Body of pancreas (tissue), 4 donors: ENCODE measurements around the gene FOXK1. TPM values are rescaled to one million over a fixed set of nuclear protein-coding genes. Genes with fewer than 3 reads are reported as not detected.

Source experiments
- ATAC-seq: fragments of 150-250 bp; one replicate; pipeline ENCODE4 v1.9.1; 2016
- DNase-seq, 4 donors: peaks; one replicate each; pipeline ENCODE4 v3.0.0-alpha.2; 2019
- H3K27ac ChIP-seq, 4 donors: fragments of 200-600 bp; sonication (generic); 1 replicate in 3 of 4; 2 replicates in 1 of 4; pipeline versions ENCODE4 v1.5.1 to v1.6.1; 2016 to 2019; ENCODE audit warnings: mild to moderate bottlenecking in 1 of 4, mixed read lengths in 1 of 4, moderate library complexity in 1 of 4
- H3K27me3 ChIP-seq, 2 donors: fragments of 200-600 bp; sonication (generic); one replicate each; pipeline ENCODE4 v1.6.0; 2016; ENCODE audit warnings: mild to moderate bottlenecking in 1 of 2
- H3K36me3 ChIP-seq, 2 donors: fragments of 200-600 bp; sonication (generic); replicated peaks in 1 of 2; 2 replicates each; pipeline ENCODE4 v1.5.1; 2016; ENCODE audit warnings: low read depth in 2 of 2; ENCODE audit not compliant: insufficient read depth in 1 of 2
- H3K4me1 ChIP-seq: fragments of 200-600 bp; sonication (generic); one replicate; pipeline ENCODE4 v1.6.0; 2016
- H3K4me3 ChIP-seq, 2 donors: fragments of 200-600 bp; sonication (generic); 1 replicate in 1 of 2; 2 replicates in 1 of 2; pipeline ENCODE4 v1.5.1; 2016 to 2019
- H3K9me3 ChIP-seq, 3 donors: fragments of 200-600 bp; sonication (generic); 1 replicate in 2 of 3; 2 replicates in 1 of 3; pipeline ENCODE4 v1.5.1; 2016
- CTCF ChIP-seq, 7 experiments: fragments of 450-650 bp in 4 of 7; fragments of 200-600 bp in 3 of 7; sonication (generic) in 3 of 7; IDR thresholded peaks; one replicate each; pipeline ENCODE4 v1.5.1; 2016 to 2019; ENCODE audit warnings: antibody characterized with exemption in 7 of 7
- POLR2A ChIP-seq, 3 donors: fragments of 450-650 bp; IDR thresholded peaks; one replicate each; pipeline ENCODE4 v1.6.1; 2016; ENCODE audit warnings: antibody characterized with exemption in 3 of 3, mild to moderate bottlenecking in 2 of 3
- WGBS, 2 donors: methylation state at CpG; one replicate each; pipeline ENCODE4 v1.1.5; 2017; 5-methylcytosine and 5-hydroxymethylcytosine counted together
- intact Hi-C: fragments of 100-400 bp; cut with DNase I; formaldehyde crosslinking; loops from one replicate; pipeline ENCODE4 v1.15.1; 2023
- total RNA-seq, 2 donors: library from RNA; depleted of rRNA; stranded (reverse); fragments of >200 nt; gene quantifications; one replicate each; pipeline ENCODE4 v1.1.0, GENCODE V29; 2016

Gene FOXK1
- total RNA-seq, 2 donors from 2014 or later = 16.2 to 17.6 TPM

GRCh38 chr7:4722960-4723630, 41.0 kb downstream of the FOXK1 start:
- intact Hi-C loops = no loop called here
- Histone ChIP-seq H3K4me3 (no peak overlapping the region), H3K27ac (no peak overlapping the region), H3K36me3 (no peaks in the 10 kb centered on the region), H3K4me1 (peaks cover 19% of the 10 kb centered on the region), H3K27me3 (no peaks in the 10 kb centered on the region), H3K9me3 (no peaks in the 10 kb centered on the region)
- ATAC-seq (no peak), DNase-seq (no peak)
- no peak for TF ChIP-seq POLR2A (IDR thresholded peaks at IDR 0.05)
- no peak for TF ChIP-seq CTCF (IDR thresholded peaks at IDR 0.05)
- 79 to 92% methylated on average over 22 to 30 of the region's 30 CpGs for WGBS, 2 donors

- Histone ChIP-seq H3K36me3 (no peaks in the 10 kb centered on the region), H3K9me3 (no peaks in the 10 kb centered on the region), H3K27me3 (no peaks in the 10 kb centered on the region), H3K4me1 (peaks cover 19% of the 10 kb centered on the region), H3K4me3 (no peak overlapping the region), H3K27ac (peak overlapping the region; percentile 55 to 94 (median 90))
- DNase-seq = no peak
- no peak for TF ChIP-seq POLR2A (IDR thresholded peaks at IDR 0.05)
- no peak for TF ChIP-seq CTCF (IDR thresholded peaks at IDR 0.05)
- no peak for ATAC-seq
- 62 to 87% methylated on average over 5 to 6 of the region's 6 CpGs for WGBS, 2 donors
- intact Hi-C loops = no loop called here
Measured at GRCh38 chr7:4724648-4725013, 42.5 kb downstream of the FOXK1 start.

- peak; percentile 82 for ATAC-seq
- Histone ChIP-seq H3K27ac (peak overlapping the region; percentile 55 to 94 (median 90)), H3K36me3 (no peaks in the 10 kb centered on the region), H3K27me3 (no peaks in the 10 kb centered on the region), H3K4me3 (peak overlapping the region in 1 of 2 donors; percentile 22), H3K9me3 (no peaks in the 10 kb centered on the region), H3K4me1 (peaks cover 19% of the 10 kb centered on the region)
- intact Hi-C loops = no loop called here
- peak; percentile 62 to 82 (median 76) for DNase-seq
- WGBS, 2 donors = 41 to 78% methylated on average over 24 to 48 of the region's 48 CpGs
- peak in 1 of 7 experiments; percentile 16 for TF ChIP-seq CTCF (IDR thresholded peaks at IDR 0.05)
- TF ChIP-seq POLR2A (IDR thresholded peaks at IDR 0.05) = peak; percentile 37 to 73 (median 67)
Measured at GRCh38 chr7:4725014-4725849, 43.1 kb downstream of the FOXK1 start.

- H3K36me3 ChIP-seq = no peaks in the 10 kb centered on the region
- H3K27ac ChIP-seq = peak overlapping the region; percentile 55 to 94 (median 90)
- intact Hi-C loops = no loop called here
- no peak for TF ChIP-seq POLR2A (IDR thresholded peaks at IDR 0.05)
- no peak for TF ChIP-seq CTCF (IDR thresholded peaks at IDR 0.05)
- no peaks in the 10 kb centered on the region for H3K27me3 ChIP-seq
- H3K9me3 ChIP-seq = no peaks in the 10 kb centered on the region
- ATAC-seq (no peak), DNase-seq (no peak)
- WGBS, 2 donors = 61 to 62% methylated on average over 15 of the region's 15 CpGs
- H3K4me1 ChIP-seq = peaks cover 19% of the 10 kb centered on the region
- no peak overlapping the region for H3K4me3 ChIP-seq
Measured at GRCh38 chr7:4725850-4726450, 43.9 kb downstream of the FOXK1 start.
